HT1080 (cell line): ENCODE data around the gene DDIT4. TPM values are rescaled to one million over a fixed set of nuclear protein-coding genes. Genes with fewer than 3 reads are reported as not detected.
"Not testable (repeated sequence)": the region's sequence is repeated elsewhere in the genome, so short reads cannot be mapped to it uniquely, and the experiment has no call there.

Source experiments
- DNase-seq: peaks from one replicate; pipeline ENCODE4 v3.0.0-alpha.2; 2015; ENCODE audit warnings: low read depth
- total RNA-seq: library from RNA; depleted of rRNA; stranded (reverse); fragments of >200 nt; shearing (Covaris generic); gene quantifications from 2 replicates; pipeline ENCODE4 v1.2.3, GENCODE V29; 2014

DDIT4 gene
- total RNA-seq, 1 experiment from 2014 or later: 16.1 TPM

DNA sequence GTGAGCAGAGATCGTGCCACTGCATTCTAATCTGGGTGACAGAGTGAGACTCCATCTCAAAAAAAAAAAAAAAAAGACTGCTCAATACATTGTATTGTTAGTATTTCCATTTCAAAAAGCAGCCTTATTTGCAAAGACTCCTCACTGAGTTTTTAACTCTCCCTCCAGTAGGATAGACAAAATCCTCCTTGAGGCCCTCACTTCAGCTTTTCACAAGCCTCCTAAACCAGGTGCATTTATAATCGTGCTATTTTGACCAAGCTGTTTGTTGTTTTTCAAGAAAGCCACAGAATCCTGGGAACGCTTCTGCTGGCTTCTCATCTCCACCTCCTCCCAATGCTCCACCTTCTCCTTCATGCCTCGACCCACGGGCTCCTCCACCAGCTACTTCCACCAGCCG, 6.3 kb upstream of the DDIT4 start:
- DNase-seq: no peak

DNA sequence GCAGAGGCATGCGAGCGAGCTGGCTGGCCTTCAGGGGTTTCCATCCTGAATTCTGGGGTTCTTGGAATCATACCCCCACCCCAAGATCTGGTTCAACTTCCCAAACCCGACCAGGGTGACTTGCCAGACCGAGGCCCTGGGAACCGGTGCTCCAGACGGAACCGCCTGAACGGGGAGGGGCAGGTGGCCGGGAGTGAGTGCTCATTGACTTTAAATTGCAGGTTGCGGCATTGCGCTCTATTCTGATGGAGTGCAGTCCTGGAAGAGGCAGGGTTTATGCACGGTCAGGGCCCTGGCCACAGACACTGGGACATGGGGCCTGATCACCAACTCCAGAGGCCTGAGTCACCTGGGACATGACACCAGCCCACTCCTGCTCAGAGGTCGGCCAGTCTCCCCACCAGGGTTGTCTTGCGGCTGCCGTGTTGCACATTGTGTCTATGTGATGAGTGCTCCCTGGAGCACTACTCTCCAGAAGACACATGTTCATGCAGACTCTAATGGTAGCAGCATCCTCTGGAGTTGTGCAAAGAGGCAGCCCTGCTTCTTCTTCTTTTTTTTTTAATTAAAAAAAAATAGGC, 5.8 kb upstream of the DDIT4 start:
- no peak for DNase-seq

DNA sequence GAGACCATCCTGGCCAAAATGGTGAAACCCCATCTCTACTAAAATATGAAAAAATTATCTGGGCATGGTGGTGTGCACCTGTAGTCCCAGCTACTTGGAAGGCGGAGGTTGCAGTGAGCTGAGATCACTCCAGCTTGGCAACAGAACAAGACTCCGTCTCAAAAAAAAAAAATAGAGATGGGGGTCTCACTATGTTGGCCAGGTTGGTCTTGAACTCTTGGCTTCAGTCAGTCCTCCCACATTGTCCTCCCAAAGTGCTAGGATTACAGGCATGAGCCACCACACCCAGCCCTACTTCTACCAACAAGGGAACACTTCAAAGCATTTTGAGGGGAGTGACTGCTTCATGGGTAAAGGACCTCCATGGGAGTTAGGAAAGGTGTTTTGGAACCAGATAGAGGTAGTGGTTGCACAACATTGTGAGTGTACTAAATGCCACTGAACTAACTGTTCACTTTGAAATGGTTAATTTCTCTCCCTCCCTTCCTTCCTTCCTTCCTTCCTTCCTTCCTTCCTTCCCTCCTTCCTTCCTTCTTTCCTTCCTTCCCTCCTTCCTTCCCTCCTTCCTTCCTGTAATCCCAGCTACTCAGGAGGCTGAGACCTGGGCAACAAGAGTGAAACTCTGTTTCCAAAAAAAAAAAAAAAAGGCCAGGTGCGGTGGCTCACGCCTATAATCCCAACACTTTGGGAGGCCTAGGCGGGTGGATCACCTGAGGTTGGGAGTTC, 5.1 kb upstream of the DDIT4 start:
- DNase-seq: not testable (repeated sequence)

DNA sequence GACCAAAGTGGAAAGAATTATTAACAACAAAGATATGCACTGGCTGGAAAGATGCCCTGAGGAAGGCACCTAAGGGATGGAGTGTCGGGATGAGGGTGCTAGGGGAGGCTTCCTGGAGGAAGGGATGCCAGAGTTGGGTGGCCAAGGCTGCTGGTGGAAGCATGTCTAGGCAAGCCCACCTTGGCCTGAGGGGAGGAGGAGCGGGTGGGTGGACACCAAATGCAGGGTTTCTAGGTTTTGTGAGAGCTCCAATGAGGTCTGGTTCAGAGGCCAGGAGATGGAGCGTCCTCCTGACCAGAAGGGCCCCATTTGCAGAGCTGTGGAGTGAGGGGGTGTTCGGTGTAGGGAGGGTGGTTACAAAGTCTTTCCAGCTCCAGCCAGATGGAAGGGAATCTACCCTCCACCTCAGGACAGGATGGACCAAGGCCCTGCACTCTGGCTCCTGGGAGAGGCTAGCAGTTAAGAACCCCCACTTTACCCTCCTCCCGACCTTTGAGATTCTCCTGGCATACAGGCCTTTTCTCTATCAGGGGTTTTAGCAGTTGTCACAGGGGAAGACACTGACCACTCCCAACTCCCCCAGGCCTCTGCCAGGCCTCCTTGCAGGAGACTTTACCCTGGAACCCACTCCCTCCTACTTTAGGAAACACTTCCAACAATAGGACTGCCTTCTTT, 3.0 kb upstream of the DDIT4 start:
- no peak for DNase-seq

DNA sequence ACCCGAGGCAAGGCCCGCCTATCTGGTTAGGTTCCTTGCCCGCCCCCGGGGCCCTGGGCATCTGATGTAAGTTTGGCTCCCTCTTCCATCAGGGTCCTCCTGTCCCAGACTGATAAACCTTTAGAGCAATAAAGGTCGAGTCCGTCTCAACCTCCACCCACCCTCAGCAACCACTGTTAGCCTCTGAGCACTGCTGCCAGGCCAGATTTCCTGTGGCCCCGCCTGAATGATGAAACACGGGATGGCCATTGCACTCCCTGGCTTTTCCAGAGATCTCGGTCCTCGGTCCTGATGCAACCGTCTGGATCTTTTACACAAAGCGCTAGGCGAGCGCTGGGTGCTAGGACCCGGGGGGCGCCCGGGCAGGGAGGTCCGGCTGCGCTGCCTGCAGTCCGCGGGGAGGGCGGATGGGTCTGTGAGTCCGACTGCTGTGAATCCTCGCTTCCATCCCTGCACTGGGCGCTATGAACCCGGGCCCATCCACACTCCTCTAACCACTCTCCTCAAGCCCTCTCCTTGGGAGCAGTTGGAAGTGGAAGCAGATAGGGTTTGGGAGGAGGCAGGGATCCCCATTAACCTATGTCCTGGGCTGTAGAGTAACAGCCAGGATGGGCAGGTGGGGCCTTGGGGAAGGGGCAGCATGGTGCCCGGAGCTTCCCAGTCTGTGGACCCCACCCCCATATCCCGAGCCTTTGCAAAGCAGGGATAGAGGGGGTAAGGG, 875 bp upstream of the DDIT4 start:
- peak; percentile 87 for DNase-seq

DNA sequence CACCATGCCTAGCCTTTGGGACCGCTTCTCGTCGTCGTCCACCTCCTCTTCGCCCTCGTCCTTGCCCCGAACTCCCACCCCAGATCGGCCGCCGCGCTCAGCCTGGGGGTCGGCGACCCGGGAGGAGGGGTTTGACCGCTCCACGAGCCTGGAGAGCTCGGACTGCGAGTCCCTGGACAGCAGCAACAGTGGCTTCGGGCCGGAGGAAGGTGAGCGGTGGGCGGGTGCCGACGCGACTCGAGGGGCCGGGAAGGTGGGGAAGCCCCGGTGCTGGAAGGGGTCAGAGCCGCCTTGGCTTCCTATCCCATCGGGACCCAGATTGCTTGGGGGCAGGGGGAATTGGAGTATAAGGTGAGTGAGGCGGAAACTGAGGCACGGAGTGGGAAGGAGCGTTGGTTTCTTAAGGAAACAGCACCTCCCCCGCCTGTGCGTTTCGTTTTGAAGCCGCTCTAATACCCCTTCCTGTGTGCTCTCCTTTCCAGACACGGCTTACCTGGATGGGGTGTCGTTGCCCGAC, 547 bp downstream of the DDIT4 start:
- no peak for DNase-seq

DNA sequence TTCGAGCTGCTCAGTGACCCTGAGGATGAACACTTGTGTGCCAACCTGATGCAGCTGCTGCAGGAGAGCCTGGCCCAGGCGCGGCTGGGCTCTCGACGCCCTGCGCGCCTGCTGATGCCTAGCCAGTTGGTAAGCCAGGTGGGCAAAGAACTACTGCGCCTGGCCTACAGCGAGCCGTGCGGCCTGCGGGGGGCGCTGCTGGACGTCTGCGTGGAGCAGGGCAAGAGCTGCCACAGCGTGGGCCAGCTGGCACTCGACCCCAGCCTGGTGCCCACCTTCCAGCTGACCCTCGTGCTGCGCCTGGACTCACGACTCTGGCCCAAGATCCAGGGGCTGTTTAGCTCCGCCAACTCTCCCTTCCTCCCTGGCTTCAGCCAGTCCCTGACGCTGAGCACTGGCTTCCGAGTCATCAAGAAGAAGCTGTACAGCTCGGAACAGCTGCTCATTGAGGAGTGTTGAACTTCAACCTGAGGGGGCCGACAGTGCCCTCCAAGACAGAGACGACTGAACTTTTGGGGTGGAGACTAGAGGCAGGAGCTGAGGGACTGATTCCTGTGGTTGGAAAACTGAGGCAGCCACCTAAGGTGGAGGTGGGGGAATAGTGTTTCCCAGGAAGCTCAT, 1.1 kb downstream of the DDIT4 start:
- DNase-seq: no peak

DNA sequence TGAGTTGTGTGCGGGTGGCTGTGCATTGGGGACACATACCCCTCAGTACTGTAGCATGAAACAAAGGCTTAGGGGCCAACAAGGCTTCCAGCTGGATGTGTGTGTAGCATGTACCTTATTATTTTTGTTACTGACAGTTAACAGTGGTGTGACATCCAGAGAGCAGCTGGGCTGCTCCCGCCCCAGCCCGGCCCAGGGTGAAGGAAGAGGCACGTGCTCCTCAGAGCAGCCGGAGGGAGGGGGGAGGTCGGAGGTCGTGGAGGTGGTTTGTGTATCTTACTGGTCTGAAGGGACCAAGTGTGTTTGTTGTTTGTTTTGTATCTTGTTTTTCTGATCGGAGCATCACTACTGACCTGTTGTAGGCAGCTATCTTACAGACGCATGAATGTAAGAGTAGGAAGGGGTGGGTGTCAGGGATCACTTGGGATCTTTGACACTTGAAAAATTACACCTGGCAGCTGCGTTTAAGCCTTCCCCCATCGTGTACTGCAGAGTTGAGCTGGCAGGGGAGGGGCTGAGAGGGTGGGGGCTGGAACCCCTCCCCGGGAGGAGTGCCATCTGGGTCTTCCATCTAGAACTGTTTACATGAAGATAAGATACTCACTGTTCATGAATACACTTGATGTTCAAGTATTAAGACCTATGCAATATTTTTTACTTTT, 1.8 kb downstream of the DDIT4 start:
- no peak for DNase-seq

DNA sequence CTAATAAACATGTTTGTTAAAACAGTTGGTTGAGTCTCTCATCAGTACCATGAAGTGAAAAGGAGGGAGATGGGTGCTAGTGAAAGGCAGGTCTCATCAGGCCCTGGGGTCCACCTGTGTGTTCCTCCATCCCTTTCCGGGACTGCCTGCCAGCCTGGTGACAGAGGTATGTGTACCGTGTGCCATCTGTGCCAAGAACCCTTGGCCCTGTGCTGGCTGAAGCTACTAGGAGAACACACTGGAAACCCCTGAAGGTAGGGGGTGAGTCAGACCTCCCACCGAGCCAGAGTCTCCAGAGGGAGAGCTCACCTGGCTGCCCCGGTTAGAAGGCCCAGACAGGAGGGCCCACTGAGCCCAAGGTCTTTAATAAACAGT, 2.3 kb downstream of the DDIT4 start:
- no peak for DNase-seq

DNA sequence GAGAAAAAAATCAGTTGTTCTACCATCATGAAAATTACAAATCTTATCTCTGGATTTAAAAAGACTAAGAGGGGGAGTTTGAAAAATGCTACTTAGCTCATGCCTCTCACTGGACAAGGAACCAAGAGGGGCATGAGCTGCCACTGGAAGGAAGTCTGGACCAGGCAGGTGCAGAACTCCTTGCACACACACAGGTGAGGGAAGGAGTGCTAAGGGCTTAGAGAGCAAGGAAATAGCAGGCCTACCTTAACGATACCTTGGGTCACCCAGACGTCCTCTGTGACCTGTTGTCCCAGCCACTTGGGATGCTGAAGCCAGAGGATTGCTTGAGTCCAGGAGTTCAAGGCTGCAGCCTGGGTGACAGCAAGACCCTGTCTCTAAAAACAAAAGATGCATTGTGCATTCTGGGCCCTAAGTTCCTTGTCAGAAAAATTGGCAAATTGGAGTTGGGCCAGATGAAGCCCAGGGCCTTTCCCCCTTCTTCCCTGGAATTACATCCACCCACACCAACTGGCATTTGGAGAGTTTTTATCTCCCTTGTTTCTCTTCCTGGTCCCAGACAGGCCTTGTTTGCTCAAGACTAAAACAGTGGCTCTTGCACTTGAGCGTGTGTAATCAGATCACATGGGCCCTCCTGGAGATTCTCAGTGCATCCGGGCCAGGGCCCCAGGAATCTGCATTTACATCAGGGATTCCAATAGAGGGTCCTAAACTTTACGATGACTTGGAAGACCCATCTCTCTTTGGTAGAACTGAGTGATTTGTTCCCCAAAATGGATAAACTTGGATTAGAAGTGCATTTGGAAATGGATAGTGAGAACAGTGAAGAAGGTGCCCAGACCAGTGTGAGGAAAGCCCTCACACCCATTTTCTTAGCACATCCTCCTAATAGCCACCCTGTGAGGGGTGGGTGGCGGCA, 3.0 kb downstream of the DDIT4 start:
- DNase-seq: no peak

DNA sequence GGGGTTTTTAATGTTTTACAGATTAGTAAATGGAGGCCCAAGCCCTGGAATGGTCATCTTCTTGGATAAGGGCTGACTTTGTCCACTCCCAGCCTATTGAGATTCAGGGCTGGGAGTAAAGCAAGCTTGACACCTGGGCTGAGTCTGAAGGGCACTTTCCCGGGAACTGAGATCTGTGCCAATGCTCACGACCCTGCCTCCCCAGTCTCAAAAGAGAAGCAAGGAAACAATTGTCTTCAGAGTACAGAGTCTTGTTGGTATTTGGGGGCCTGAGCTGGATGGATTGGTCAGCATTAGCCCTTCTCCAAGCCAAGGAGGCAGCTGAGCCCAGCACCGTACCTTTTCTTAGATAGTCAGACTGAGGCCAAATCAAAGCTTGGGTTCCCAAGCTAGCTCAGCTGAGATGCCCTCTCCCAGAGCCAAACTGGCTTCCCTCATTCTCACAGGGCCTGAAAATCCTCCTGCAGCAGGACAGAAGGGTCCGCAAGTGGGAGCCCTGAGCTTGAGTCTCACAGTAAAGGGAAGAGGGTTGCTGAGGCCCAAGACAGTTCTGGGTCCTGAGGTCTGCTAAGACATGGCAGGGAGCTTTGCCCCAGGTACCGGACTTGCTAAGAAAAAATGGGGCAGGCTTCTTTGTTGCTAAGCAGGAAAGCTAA, 3.7 kb downstream of the DDIT4 start:
- no peak for DNase-seq

DNA sequence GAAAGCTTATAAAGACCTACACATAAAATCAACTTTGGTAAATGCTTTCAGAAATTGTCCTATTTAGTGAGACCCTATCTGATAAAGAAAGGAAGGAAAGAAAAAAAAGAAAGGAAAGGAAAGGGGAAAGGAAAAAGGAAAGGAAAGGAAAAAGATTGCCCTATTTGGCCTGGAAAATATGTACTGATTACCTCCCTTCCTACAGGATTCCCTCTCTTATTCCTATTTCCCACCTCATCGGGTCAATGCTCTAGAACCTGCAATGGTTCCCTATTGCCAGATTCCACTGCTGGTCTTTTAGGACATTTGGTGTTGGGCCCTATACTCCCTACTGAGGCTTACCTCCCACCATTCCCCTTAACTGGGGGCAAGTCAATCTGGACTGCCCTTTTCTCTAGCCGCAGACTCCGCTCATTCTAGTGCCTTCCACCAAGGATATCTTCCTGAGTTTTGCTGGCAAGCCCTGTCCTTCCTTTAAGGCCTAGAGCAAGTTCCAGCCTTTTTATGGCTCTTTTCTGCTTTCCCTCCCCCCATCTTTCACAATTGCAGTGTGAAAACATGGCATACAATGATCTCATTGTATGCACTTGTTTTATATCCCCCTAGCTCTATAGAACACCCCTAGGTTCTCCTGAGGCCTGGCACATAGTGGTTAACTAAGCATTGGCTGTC, 4.4 kb downstream of the DDIT4 start:
- no peak for DNase-seq

DNA sequence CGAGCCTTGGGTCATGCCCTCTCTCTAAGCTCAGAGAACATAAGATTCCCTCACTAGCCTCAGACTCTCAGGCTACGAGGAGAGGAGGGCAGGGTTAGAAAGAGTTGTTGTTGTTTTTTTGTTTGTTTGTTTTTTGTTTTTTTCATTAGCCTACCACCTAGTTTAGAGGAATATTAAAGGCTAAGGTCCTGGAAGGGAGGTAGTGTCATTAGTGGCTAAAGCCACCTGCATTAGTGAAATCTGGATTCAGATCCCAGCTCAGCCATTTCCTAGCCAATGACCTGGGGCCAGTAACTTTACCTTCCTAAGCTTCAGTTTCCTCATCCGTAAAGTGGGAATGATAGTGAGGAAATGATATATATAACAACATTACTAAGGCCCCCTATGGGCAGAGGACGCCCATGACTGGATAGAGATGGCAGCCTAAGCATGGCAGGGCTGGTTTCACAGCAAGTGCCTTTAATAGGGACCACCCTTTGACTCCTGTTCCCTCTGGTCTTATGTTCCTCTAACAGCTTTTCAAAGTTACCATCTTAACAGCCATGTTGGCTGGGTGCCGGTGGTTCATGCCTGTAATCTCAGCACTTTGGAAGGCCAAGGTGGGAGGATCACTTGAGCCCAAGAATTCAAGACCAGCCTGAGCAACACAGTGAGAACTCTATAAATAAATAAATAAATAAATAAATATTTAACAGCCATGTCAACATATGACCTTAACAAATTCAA, 5.1 kb downstream of the DDIT4 start:
- DNase-seq: no peak

DNA sequence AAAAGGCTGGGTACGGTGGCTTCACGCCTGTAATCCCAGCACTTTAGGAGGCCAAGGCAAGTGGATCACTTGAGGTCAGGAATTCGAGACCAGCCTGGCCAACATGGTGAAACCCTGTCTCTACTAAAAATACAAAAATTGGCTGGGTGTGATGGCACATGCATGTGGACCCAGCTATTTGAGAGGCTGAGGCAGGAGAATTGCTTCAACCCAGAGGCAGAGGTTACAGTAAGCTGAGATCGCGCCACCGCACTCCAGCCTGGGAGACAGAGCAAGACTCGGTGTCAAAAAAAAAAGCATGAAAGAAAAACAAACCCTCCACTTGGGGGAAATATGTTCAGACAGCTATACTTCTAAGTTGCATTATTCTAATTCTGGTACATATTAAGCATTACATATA, 5.9 kb downstream of the DDIT4 start:
- not testable (repeated sequence) for DNase-seq

DNA sequence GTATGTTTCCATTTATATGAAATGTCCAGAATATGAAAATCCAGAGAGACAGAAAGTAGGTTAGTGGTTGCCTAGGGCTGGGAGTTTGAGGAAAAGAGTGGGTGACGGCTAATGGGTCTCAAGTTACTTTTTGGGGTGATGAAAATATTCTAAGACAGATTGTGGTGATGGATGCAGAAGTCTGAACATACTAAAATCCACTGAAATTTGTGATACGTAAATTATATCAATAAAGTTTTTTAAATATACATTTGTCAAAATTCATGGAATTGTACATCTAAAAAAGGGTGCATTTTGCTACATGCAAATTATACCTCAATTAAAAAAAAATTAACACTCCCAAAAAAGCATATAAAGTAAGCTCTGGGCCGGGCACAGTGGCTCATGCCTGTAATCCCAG, 9.4 kb downstream of the DDIT4 start:
- DNase-seq: no peak

DNA sequence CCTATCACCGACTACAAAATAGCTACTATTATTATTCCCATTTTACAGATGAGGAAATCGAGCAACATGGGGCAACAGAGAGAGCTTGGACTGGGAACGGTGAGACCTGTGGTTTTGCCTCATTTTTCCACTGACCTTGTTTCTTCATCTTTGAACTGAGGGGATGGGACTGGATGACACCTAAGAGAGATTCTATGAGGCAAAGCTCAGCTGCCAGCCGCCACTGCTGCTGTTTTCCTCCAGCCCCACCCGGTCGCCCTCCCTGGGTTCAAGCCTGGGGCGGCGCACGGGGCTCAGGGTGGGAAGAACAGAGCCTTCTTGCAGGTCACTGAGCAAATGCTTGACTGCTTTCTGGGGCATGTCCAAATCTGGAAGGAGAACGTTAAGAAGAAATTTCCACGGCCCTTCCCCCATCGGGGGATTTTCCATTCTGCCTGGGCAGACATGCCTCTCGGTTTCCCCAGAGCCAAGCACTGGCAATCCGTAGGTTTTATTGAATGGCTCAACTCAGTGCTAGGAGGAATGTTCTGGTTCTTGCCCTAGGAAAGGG, 12.3 kb downstream of the DDIT4 start:
- DNase-seq: no peak

DNA sequence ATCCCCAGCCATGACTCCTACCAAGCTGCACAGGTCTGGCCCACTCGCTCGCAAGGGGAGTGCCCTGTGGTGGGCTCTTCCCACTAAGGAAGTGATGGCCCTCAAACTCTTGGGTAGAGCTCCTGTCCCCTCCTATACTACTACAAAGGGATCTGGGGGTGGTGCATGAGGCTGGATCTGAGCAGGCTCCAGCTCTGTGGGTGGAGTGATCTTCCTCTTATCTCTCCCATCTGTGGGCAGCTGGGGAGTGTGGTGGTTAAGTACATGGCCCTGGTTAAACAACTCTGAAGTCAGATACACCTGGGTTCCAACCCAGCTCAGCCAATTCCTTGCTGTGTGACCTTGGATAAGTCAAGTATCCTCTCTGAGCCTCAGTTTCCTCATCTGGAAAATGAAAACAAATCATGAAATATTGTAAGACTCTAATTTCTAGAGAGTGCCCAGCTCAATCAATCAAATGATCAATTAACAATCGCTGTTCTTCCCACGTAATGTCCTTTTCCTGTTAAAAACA, 17.4 kb downstream of the DDIT4 start:
- no peak for DNase-seq
